ENCODE data around the gene RGCC.
"Not testable (repeated sequence)": the region's sequence is repeated elsewhere in the genome, so short reads cannot be mapped to it uniquely, and the experiment has no call there.

The RGCC gene, protein sequence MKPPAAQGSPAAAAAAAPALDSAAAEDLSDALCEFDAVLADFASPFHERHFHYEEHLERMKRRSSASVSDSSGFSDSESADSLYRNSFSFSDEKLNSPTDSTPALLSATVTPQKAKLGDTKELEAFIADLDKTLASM

DNA sequence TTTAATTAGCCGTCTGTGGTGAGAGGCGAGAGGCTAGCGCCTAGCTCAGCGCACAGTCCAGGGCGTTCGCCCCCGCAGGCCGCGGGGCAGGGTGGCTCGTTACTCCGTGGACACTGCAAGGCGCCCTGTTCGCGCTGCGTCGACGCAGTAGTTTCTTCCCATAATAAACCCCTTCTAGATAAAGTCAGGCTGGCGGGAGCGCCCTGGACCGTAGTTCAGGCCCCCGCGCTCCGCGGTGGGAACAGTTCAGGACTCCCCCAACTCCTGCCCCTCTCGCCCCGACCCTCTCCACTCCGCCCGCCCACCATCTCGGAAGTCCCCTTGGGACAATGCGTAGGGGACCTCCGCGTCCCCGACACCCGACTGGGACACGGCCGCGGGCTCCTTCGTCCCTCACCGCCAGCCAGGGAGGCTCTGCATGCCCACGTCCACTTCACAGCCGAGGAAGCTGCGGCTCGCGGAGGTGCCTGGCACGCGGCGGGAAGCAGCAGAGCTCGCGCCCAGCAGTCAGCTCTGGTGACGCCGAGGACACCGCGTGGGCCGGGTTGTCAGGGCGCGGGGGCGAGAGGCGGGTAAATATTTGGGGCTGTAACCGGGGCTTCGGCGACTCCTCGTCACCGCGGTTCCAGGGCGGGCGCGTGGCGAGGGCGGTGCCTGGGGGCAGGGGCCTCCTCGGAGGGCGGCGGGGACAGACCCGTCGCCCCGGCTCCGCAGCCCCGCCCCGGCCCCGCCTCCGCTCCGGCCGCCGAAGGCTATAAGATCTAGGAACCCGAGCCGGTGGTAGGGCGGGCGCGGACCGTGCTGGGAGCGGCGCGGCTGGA is at the start of gene RGCC:
Gene RGCC (plus strand): TSS at position 783 of the 821 bp plus-strand sequence. CDS start 158 bp downstream, outside the sequence.
- peak; percentile 89 for DNase-seq (ENCODE audit: low read depth)

DNA sequence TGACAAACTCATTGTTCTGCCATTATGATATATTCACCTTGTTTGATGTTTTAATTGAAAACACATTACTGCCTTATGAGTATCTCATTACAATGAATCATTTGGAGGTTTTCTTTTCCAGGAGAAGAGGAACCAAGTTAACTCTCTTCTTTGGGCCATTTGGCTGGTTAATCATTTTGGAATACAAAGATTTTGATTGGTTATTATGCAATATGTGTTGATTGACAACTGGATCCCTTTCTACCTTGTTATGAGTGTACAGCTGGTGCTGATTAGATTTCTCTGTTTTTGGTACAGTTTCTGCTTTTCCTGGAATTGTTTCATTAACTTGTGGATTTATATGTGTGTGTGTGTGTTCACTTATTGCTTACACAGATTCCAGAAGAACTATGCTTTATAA is 49.2 kb upstream of the RGCC start:
- DNase-seq (ENCODE audit: low read depth): no peak

DNA sequence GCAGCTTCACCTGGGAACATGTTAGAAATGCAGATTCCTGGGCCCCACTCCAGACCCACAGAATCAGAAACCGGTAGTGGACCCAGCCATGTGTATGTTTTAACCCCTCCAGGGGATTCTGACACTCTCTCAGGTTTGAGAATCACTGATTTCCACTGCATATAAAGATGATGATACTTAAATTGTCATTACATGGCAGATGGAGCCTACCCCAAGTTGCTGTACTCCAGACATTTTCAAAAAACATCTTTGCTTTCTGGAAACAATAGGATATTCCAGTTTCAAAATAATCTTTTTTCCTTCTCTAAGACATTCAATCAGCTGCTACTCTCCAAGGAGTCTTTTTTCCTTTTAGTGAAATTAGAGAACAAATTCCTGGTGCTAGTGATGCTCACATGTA is 48.6 kb upstream of the RGCC start:
- no peak for DNase-seq (ENCODE audit: low read depth)

DNA sequence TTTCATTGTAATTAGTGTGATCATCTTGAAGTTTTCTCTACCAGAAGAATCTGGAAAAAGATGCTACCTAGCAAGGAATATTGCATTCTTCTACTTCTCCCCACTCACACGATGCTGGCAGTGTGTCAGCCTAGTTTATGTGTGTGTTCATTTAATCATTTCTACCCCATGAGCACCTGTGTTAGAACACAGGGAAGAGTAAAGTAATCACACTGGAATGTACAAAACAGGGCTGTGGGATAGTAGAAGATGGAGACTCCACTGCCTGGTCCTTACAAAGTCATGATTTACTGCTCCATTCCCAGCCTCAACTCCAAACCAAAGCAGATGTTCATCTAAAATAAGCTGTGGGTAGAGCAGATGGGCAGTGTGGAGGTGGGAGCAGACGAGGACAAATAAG is 47.7 kb upstream of the RGCC start:
- DNase-seq (ENCODE audit: low read depth): no peak

DNA sequence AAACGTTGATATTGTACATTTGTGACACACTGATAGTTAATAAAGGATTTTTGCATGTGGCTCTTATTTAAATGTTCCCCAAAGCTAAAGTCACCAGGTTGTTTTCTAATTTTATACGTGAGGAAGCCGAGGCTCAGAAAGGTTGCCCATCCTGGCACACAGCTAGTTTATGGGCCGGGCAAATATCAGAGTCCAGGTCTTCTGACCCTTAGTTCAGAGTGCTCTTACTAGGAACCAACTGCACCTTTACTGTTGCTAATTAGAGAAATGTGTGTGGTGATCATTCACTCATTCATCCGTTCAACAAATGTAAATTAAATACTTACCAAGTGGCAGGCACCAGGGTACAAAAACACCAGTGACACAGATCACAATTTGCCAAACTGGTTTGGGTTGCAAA is 46.3 kb upstream of the RGCC start:
- DNase-seq (ENCODE audit: low read depth): no peak

DNA sequence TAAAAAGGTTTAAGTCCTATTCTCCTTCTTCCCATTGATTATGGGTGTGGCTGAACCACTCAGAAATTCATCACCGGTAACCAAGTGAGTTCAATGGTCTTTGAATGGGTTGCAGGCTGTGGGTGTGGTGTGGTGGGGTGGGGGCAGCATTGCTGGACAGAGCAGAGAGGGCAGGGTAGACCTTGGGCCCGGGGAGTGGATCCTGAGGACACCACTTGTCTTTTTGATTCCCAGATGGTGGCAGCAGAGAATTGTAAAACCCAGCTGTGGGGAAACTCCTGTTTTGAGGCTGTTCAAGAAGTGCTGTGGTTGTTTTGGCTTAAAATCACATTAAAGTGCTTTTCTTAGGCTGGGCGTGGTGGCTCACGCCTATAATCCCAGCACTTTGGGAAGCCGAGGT is 45.8 kb upstream of the RGCC start:
- DNase-seq (ENCODE audit: low read depth): no peak

DNA sequence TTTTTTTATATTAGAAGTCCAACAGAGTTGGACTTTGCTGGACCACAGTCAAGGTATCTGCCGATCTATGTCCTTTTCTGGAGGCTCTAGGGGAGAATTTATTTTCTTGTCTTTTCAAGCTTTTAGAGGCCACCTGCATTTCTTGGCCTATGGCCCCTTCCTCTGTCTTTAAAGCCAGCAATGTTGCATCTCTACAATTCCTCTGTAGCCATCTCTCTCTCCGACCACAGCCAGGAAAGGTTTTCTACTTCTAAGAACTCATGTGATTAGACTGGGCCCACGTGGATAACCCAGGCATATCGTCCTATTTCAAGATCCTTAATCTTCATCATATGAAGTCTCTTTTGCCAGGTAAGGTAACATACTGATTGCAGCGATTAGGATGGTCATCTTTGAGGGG is 43.5 kb upstream of the RGCC start:
- DNase-seq (ENCODE audit: low read depth): no peak

DNA sequence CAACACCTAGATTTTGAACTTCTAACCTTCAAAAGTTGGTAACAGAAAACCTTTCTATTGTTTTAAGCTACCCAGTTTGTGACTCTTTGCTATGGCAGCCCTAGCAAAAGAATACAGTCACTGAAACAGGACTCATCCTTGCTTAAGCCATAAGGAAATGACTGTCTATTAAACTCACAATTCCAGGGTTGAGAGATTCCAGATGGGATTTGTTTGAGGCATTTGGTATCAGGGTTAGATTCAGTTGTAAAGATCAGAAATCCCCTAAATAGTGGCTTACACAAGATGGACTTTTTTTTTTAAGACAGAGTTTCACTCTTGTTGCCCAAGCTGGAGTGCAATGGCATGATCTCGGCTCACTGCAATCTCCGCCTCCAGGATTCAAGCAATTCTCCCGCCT is 41.1 kb upstream of the RGCC start:
- no peak for DNase-seq (ENCODE audit: low read depth)

DNA sequence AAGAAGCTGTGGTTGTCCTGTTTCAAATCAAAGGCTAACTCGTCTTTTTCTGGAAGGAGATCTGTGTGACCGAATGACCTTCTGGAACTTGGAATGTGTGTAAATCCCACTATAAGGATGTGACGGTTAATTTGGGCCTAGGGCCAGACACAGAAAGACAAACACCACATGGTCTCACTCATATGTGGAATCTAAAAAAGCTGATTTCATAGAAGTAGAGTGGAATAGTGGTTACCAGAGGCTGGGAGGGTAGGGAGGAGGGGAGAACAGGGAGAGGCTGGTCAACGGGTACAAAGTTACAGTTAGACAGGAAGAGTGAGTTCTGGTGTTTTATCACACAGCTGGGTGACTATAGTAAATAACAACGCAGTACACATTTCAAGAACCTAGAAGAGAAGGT is 39.3 kb upstream of the RGCC start:
- DNase-seq (ENCODE audit: low read depth): no peak

DNA sequence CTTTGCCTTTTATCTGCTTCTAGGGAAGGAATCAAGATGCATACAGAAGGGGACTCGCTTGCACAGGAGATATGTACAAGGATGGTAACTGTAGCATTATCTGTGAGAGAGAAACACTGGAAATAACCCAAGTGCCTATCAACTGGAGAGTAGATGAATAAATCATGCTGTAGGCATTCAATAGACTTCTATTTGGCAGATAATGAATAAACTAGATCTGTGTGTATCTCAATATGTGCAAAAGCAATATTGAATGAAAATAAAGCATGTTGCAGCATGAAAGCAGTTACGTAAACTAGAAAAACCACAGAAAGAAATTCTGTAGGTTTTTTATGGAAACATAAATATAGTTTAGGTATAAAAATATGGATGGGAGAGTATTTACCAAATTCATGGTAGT is 38.6 kb upstream of the RGCC start:
- DNase-seq (ENCODE audit: low read depth): no peak

DNA sequence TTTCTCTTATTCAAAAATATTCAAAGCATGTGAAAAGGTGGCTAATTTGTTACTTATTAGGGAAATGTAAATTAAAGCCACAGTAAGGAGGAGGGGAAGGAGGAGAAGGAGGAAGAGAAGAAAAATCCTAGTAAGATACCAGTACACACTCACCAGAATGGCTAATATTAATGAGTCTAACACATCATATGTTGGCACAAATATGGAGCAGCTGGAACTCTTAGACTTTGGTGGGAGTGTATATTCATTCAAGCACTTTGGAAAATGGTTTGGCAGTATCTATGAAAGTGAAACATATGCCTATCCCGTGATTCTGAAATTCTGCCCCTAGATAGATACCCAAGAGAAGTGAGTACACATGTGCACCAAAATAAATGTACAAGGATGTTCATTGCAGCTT is 38.1 kb upstream of the RGCC start:
- no peak for DNase-seq (ENCODE audit: low read depth)

DNA sequence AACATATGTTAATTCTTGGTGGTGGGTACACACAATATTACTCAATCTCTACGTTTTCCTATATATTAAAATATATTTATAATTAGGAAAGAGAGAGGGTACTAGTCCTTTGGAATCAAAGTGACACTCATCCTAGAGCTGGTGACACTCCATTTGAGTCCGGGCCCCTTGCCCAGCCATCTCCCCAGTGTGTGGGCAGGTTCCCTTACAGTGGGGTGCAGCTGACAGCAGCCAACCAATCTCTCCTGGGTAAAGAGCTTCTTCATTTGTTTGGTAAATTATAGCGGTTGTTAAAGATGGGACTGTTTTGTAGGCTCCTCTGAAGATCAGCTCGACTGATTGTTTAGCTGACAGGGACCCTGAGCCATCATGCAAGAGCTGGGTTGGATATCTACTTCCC is 37.2 kb upstream of the RGCC start:
- no peak for DNase-seq (ENCODE audit: low read depth)

DNA sequence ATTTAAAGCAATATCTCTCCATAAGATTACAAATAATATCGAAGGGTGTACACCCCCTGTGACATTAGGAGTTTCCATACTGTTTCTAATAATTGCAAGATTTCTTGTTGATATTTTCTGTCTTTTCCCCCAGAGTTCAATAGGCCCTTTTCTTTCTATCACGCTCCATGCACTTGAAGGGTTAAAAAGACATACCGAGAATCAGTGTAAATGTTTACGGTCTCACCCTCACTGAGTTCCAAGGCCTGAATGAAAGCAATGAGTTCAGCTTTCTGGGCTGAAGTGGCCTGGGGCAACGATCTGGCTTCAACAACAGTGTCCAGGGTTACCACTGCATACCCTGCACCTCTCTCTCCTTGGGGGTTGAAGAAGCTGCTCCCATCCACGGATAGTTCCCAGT is 36.0 kb upstream of the RGCC start:
- DNase-seq (ENCODE audit: low read depth): not testable (repeated sequence)

DNA sequence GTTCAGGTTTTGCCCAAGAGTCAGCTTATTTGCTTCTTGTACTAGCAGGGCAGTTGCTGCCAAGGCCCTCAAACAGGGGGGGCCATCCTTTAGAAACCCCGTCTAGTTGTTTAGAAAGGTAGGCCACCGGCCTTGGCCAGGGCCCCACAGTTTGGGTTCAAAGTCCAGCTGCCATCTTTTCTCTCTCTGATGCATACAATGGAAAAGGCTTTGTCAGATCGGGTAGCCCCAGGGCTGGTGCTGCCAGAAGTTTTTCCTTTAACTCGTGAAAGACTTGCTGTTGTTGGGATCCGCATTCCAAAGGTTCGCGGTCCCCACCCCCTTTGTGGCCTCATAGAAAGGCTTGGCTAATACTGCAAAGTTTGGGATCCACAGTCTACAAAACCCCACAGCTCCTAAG is 35.4 kb upstream of the RGCC start:
- DNase-seq (ENCODE audit: low read depth): not testable (repeated sequence)

DNA sequence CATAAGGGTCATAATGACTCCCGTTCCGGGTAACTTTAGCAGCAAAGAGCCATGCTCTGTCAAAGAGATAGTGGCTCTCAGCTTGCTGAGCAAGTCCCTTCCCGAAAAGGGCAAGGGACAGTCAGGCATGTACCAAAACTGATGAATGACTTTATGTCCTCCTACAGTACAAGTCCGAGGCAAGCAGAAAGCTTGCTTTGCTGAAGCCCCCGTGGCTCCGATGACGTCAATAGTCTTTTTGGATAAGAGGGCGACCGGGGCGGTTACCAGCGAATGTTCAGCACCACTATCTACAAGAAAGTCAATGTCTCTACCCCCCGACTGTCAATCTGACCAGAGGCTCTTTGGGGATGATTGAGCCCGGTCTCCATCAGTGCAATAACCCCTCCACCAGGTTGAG is 34.1 kb upstream of the RGCC start:
- DNase-seq (ENCODE audit: low read depth): not testable (repeated sequence)

DNA sequence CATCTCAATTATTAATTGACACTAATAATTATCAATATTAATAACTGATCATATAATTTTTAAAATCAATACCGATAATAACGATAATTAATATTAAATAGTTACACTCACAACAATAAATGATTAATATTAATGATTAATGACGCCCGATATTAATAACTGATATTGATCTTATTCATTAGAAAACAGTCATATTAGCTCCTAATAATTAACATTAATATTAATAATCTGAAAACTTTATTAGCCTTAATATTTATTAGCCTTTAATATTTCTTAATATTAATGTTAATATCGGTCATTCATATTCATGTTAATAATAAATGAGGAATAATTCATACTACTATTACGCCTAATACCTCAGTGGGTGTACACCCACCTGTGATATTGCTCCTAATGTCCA is 32.7 kb upstream of the RGCC start:
- not testable (repeated sequence) for DNase-seq (ENCODE audit: low read depth)

DNA sequence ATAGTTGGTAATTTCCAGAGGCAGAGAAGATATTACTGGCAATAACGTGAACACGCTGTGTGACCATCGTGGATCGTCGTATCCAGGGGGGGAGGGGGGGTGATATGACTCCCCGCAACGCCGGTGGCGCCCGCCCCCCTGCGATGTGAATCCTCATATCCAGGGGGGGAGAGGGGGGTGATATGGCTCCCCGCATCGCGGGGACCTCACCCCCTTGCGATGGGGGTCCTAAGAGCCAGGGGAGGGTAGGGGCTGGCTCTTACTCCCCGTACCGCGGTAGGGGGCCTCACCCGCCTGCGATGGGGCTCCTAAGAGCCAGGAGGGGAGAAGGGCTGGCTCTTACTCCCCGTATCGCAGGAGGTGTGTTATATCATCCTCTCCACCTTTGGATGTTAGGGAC is 31.3 kb upstream of the RGCC start:
- DNase-seq (ENCODE audit: low read depth): no peak

DNA sequence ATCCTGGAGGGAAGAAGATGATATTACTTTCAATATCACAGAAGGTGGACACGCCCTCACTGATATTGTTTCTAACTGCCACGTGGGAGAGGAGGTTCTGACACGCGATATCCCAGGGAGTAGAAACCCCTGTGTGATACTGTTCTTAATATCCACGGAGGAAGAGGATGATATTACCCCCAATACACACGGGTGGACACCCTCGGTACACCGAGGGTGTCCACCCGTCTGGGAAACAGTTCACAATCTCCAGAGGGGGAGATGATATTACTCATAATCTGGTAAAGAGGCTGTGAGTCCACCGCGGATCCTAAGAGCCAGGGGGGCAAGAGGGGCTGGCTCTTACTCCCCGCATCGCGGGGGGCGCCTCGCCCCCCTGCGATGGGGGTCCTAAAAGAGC is 29.7 kb upstream of the RGCC start:
- no peak for DNase-seq (ENCODE audit: low read depth)

DNA sequence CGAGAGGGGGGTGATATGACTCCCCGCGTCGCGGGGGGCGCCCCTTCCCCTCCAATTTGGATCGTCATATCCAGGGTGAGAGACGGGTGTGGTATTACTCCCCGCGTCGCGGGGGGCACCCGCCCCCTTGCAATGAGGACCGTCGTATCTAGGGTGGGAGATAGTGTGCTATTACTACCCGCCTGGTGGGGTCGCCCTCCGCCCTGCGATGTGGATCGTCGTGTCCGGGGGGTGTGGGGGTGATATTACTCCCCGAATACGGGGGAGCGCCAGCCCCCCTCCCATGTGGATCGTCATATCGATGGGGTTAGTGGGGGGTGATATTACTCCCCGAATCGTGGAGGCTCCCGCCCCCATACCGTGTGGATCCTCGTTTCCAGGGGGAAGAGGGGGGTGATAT is 29.2 kb upstream of the RGCC start:
- peak; percentile 18 for DNase-seq (ENCODE audit: low read depth)

DNA sequence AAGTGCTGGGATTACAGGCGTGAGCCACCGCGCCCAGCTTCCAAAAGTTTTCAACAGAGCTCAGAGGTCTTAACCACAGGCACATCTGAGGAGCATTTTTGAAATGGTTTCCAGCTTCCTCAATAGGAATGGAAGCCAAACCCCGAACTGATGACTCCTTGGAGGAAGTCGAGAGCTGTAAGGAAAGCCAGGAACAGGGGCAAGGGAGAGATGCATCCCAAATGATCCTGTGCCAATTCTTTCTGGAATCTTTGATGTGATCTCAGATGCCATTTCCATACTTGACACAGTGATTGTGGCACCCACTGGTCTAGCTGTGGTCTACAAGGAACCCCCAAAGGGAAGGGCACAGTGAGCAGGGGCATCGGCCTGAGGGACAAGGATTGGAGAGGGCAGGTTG is 23.3 kb upstream of the RGCC start:
- not testable (repeated sequence) for DNase-seq (ENCODE audit: low read depth)

DNA sequence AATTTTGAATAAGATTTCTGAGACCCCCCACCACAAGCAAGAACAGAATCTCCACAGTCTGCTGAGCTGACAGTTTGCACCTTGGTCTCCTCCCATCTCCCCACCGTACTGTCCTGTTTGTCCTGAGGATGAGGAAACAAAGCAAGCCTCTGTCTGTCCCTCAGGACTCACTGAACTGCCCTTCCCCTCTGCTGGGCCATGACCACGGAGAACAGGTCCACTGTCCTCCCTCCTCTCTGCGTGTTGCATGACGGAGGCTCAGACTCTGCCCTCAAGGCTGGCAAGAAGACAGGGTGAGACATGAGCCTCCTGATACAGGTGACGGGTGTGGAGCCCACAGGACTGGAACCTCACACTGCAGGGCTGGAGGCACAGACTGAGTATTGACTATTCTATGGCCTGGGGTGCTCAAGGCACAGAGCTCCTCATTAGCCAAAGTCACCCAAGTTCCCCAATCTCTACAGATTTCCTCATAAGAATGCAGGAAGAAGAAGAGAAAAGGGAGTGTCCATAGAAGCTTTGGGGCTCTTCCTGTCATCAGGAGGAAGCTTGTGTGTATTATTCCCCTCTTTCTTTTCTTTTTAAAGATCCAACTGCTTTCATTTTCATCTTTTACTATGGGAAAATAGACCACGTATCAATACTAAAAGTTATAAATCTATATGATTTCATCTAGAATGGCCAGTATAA is 22.4 kb upstream of the RGCC start:
- DNase-seq (ENCODE audit: low read depth): no peak

DNA sequence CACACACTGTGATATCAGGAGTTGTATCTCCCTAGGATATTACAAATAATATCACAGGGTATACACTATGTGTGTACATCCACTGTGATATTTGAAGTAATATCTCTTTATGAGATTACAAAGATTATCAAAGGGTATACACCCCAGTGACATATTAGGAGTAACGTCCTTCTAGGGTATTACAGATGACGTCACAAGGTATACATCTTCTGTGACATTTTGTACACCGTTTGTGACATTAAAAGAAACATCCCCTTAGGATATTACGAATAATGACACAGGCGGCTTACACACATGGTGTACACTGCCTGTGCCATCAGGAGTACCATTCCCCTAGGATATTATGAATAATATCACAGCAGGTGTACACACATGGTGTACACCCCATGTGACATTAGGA is 13.4 kb upstream of the RGCC start:
- DNase-seq (ENCODE audit: low read depth): no peak

DNA sequence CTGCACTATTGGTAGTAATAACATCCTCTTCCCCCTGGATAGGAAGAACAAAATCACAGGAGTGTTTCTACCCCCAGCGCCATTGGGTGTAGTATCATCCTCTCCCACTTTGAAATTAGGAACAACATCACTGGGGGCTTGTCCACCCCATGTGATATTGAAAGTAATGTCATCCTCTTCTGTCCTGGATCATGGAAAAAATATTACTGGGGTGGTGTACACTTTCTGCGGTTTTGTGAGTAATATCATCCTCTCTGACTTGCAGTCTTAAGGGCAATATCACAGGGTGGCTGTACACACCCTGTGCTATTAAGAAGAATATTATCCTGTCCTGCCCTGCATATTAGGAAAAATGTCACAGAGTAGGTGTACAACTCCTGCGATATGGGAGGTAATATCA is 4.9 kb upstream of the RGCC start:
- no peak for DNase-seq (ENCODE audit: low read depth)

Data from stimulated activated CD8-positive, alpha-beta memory T cell treated with anti-CD3 and anti-CD28 coated beads, Interleukin-15, amount 100 ng/mL, for 1 hour (primary cell).